IMR-90 (cell line): Measurements from ENCODE around the gene SH2D1B. TPM values are rescaled to one million over a fixed set of nuclear protein-coding genes. Genes with fewer than 3 reads are reported as not detected.
"Not testable (repeated sequence)": the region's sequence is repeated elsewhere in the genome, so short reads cannot be mapped to it uniquely, and the experiment has no call there.

Experiments used
- ATAC-seq: fragments of 200-7000 bp; cut with Tn5 transposase; 2 replicates; pipeline ENCODE4 v1.9.1; 2020; ENCODE audit warnings: low read depth, mild to moderate bottlenecking, moderate library complexity
- BruUV-seq: library from RNA; stranded (reverse); fragments of 400-500 nt; replicated peaks from 2 replicates; lab custom pipeline; 2021; lab: Mats Ljungman, UMichigan
- CTCF ChIA-PET: fragments of 300-600 bp; formaldehyde crosslinking; extraction: SDS; loops from one replicate; lab custom pipeline; 2021; ENCODE audit warnings: antibody characterized with exemption; lab: Yijun Ruan, JAX
- POLR2A ChIA-PET: fragments of 300-600 bp; sonication (Branson Sonifier 250); formaldehyde crosslinking; loops from one replicate; lab custom pipeline; 2022; ENCODE audit warnings: antibody characterized with exemption; ENCODE audit not compliant: unreplicated experiment; lab: Charles Lee
- DNase-seq: peaks from one replicate; pipeline ENCODE4 v3.0.0; 2013
- H2AFZ ChIP-seq: replicated peaks from 2 replicates; pipeline ENCODE3; 2013; ENCODE audit warnings: low read length, mild to moderate bottlenecking; ENCODE audit not compliant: poor library complexity
- H2AK5ac ChIP-seq: 2 replicates; pipeline ENCODE4 v1.6.1; 2013; ENCODE audit warnings: low read depth, low read length, inconsistent platforms
- H2AK9ac ChIP-seq: replicated peaks from 2 replicates; pipeline ENCODE3; 2013; ENCODE audit warnings: mild to moderate bottlenecking, low read depth, low read length, moderate library complexity; ENCODE audit not compliant: poor library complexity
- H2BK120ac ChIP-seq: 2 replicates; pipeline ENCODE4 v1.6.1; 2013; ENCODE audit warnings: low read depth, low read length, inconsistent platforms
- H2BK15ac ChIP-seq: 3 replicates; pipeline ENCODE4 v1.6.1; 2013; ENCODE audit warnings: low read depth, low read length, inconsistent platforms
- H2BK20ac ChIP-seq: 2 replicates; pipeline ENCODE4 v1.6.1; 2013; ENCODE audit warnings: low read depth, mild to moderate bottlenecking, inconsistent platforms, low read length, moderate library complexity
- H2BK5ac ChIP-seq: 2 replicates; pipeline ENCODE4 v1.6.1; 2013; ENCODE audit warnings: mild to moderate bottlenecking, low read depth, low read length, inconsistent platforms; ENCODE audit not compliant: poor library complexity, severe bottlenecking
- H3K14ac ChIP-seq: replicated peaks from 2 replicates; pipeline ENCODE4 v1.6.1; 2013; ENCODE audit warnings: low read depth, low read length, inconsistent platforms
- H3K18ac ChIP-seq: 2 replicates; pipeline ENCODE4 v1.6.1; 2013; ENCODE audit warnings: low read depth, low read length, control low read depth
- H3K23ac ChIP-seq: 2 replicates; pipeline ENCODE4 v1.6.1; 2013; ENCODE audit warnings: low read depth, low read length, inconsistent platforms
- H3K27ac ChIP-seq: 2 replicates; pipeline ENCODE4 v1.5.1; 2013; ENCODE audit warnings: mild to moderate bottlenecking, control low read depth, low read length; ENCODE audit not compliant: insufficient read depth
- H3K27me3 ChIP-seq: 2 replicates; pipeline ENCODE4 v1.6.1; 2013; ENCODE audit warnings: low read length; ENCODE audit not compliant: control insufficient read depth, insufficient read depth
- H3K36me3 ChIP-seq: 2 replicates; pipeline ENCODE4 v1.6.1; 2013; ENCODE audit warnings: low read length, mixed read lengths; ENCODE audit not compliant: control insufficient read depth, insufficient read depth
- H3K4ac ChIP-seq: 2 replicates; pipeline ENCODE4 v1.6.1; 2013; ENCODE audit warnings: low read depth, low read length, inconsistent platforms
- H3K4me1 ChIP-seq: 2 replicates; pipeline ENCODE4 v1.6.1; 2013; ENCODE audit warnings: low read length, mixed read lengths; ENCODE audit not compliant: control insufficient read depth, insufficient read depth
- H3K4me2 ChIP-seq: 2 replicates; pipeline ENCODE4 v1.6.1; 2013; ENCODE audit warnings: low read depth, mild to moderate bottlenecking, control low read depth, low read length, moderate library complexity
- H3K4me3 ChIP-seq: 2 replicates; pipeline ENCODE4 v1.5.1; 2013; ENCODE audit warnings: low read depth, mild to moderate bottlenecking, control low read depth, low read length, moderate library complexity; ENCODE audit not compliant: insufficient read depth
- H3K56ac ChIP-seq: 2 replicates; pipeline ENCODE4 v1.6.1; 2013; ENCODE audit warnings: low read length, inconsistent platforms; ENCODE audit not compliant: insufficient read depth; ENCODE audit errors: extremely low read depth
- H3K79me1 ChIP-seq, 2 experiments: 2 replicates each; pipeline ENCODE4 v1.6.1; 2013; ENCODE audit warnings: low read length in 2 of 2, inconsistent platforms in 1 of 2, low read depth in 1 of 2
- H3K9ac ChIP-seq: 2 replicates; pipeline ENCODE4 v1.6.1; 2013; ENCODE audit warnings: low read depth, low read length, control low read depth
- H3K9me1 ChIP-seq: 2 replicates; pipeline ENCODE4 v1.6.1; 2013; ENCODE audit warnings: low read length, inconsistent platforms; ENCODE audit not compliant: insufficient read depth
- H3K9me3 ChIP-seq: 2 replicates; pipeline ENCODE4 v1.6.1; 2013; ENCODE audit warnings: low read length; ENCODE audit not compliant: control insufficient read depth, insufficient read depth
- H4K20me1 ChIP-seq: 2 replicates; pipeline ENCODE4 v1.6.1; 2013; ENCODE audit warnings: low read length, inconsistent platforms; ENCODE audit not compliant: insufficient read depth
- H4K5ac ChIP-seq: 2 replicates; pipeline ENCODE4 v1.6.1; 2013; ENCODE audit warnings: mild to moderate bottlenecking, low read depth, low read length, control low read depth
- H4K8ac ChIP-seq, 2 experiments: 2 replicates each; pipeline ENCODE4 v1.6.1; 2013; ENCODE audit warnings: low read depth in 2 of 2, low read length in 2 of 2, control low read depth in 1 of 2, inconsistent platforms in 1 of 2
- H4K91ac ChIP-seq: 2 replicates; pipeline ENCODE4 v1.6.1; 2013; ENCODE audit warnings: low read depth, low read length, inconsistent platforms; ENCODE audit not compliant: insufficient read depth
- CEBPB ChIP-seq: IDR thresholded peaks from 2 replicates; pipeline ENCODE4 v1.6.1; 2012; ENCODE audit warnings: low read depth, low read length, improper control_type of control experiment
- RAD21 ChIP-seq: IDR thresholded peaks from 2 replicates; pipeline ENCODE4 v1.6.1; 2012; ENCODE audit warnings: low read length, improper control_type of control experiment
- SMC3 ChIP-seq: fragments of 150-350 bp; IDR thresholded peaks from 2 replicates; pipeline ENCODE4 v1.6.1; 2016; ENCODE audit warnings: low read depth, mild to moderate bottlenecking, antibody characterized with exemption, low read length, moderate library complexity
- WGBS, 2 experiments: methylation state at CpG; one replicate each; pipeline versions ENCODE4 v1.1.5 to v1.1.7; 2013; ENCODE audit warnings: missing lambda C conversion rate in 2 of 2; ENCODE audit not compliant: insufficient read length in 1 of 2; ENCODE audit errors: extremely low coverage in 2 of 2; 5-methylcytosine and 5-hydroxymethylcytosine counted together
- dilution Hi-C: fragments of 300-500 bp; cut with HindIII; formaldehyde crosslinking; loops from one replicate; pipeline ENCODE4 v1.14.3; 2018; ENCODE audit warnings: low sequenced_read_pairs; ENCODE audit not compliant: unreplicated experiment
- in situ Hi-C: fragments of 300-500 bp; cut with MboI; formaldehyde crosslinking; loops from 3 replicates; pipeline ENCODE4 v1.14.3; 2019; ENCODE audit warnings: low sequenced_read_pairs, inconsistent platforms, mixed read lengths
- intact Hi-C: fragments of 100-400 bp; cut with micrococcal nuclease; formaldehyde crosslinking; loops from 2 replicates; pipeline ENCODE4 v1.10.0; 2022
- polyA plus RNA-seq, 3 experiments: library from polyadenylated mRNA; depleted of rRNA; stranded (reverse); fragments of >200 nt; gene quantifications; 2 replicates each; pipeline ENCODE4 v1.2.3, GENCODE V29; 2012; ENCODE audit warnings: low replicate concordance in 1 of 3
- total RNA-seq: library from RNA; depleted of rRNA; stranded (reverse); fragments of >200 nt; gene quantifications from 2 replicates; pipeline ENCODE4 v1.2.3, GENCODE V29; 2012

SH2D1B gene
- total and polyA plus RNA-seq, 2 of the 4 experiments (the other 2 are of a cell fraction), result 0.03 to 0.18 TPM

DNA sequence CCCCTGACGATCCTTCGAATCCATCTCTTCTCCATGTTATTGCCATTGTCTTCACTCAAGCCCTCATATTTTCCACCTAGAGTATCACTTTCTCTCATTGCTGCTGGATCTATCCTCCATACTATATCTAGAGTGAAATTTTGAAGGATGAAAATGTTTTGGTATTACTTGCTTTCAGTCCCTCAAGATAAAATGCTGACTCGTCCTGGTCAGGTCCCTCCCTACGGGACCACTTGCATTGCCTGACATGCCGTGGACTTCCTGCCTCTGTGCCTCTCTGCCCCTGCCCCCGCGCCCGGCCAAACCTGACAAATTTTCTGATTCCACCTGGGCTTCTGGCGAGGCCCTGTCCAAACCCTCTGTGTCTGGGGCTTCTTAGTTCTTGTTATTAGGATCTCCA is 58.9 kb downstream of the SH2D1B start:
- H4K91ac ChIP-seq, result no peak overlapping the region
- H3K27ac ChIP-seq, result no peak overlapping the region
- peaks cover 5% of the 10 kb centered on the region; the same call in 1 of the 2 replicates for H3K9me1 ChIP-seq
- H3K27me3 ChIP-seq, result no peaks in the 10 kb centered on the region
- no peak overlapping the region for H2AK9ac ChIP-seq
- no peak overlapping the region for H3K23ac ChIP-seq
- no peak overlapping the region for H2AFZ ChIP-seq
- no peak overlapping the region for H3K9ac ChIP-seq
- H2BK20ac ChIP-seq, result no peak overlapping the region
- H4K5ac ChIP-seq, result no peak overlapping the region
- no TSS peak for BruUV-seq
- ChIA-PET POLR2A (no interaction called here), CTCF (no interaction called here)
- ATAC-seq (no peak), DNase-seq (no peak)
- no peaks in the 10 kb centered on the region for H3K79me1 ChIP-seq
- H3K4me1 ChIP-seq, result 0 out of 2 replicates have a peak, but pooled peaks cover 4% of the 10 kb centered on the region
- 50% methylated on average over 1 of the region's 9 CpGs; no CpG with 5 or more reads in 1 of the 2 experiments for WGBS, 2 experiments
- H3K9me3 ChIP-seq, result no peaks in the 10 kb centered on the region
- no peak overlapping the region for H4K8ac ChIP-seq
- H3K4me2 ChIP-seq, result no peak overlapping the region
- dilution Hi-C loops (no loop called here), in situ Hi-C loops (no loop called here), intact Hi-C loops (no loop called here)
- no peak overlapping the region for H3K14ac ChIP-seq
- no peak overlapping the region for H3K18ac ChIP-seq
- no peaks in the 10 kb centered on the region for H3K36me3 ChIP-seq
- no peak overlapping the region for H2BK5ac ChIP-seq
- no peak overlapping the region for H2BK15ac ChIP-seq
- H3K56ac ChIP-seq, result no peak overlapping the region
- H3K4ac ChIP-seq, result no peak overlapping the region
- H2BK120ac ChIP-seq, result no peak overlapping the region
- no peaks in the 10 kb centered on the region for H4K20me1 ChIP-seq
- H3K4me3 ChIP-seq, result no peak overlapping the region
- H2AK5ac ChIP-seq, result no peak overlapping the region
- TF ChIP-seq CEBPB (no peak), RAD21 (no peak), SMC3 (no peak)

DNA sequence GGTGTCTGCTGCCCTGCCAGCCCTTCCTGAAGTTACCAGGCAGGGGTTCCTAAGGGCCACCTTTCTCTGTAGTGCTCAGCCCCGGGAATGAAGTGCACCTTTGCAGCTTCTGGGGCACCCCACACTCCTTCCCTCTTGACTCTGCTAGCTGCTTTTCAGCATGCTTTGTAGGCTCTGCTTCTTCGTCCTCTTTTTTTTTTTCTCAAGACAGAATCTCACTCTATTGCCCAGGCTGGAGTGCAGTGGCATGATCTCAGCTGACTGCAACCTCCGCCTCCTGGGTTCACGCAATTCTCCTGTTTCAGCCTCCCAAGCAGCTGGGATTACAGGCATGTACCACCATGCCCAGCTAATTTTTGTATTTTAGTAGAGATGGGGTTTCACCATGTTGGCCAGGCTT is 60.1 kb downstream of the SH2D1B start:
- 83% methylated on average over 1 of the region's 4 CpGs; no CpG with 5 or more reads in 1 of the 2 experiments for WGBS, 2 experiments
- H2AFZ ChIP-seq, H3K14ac ChIP-seq, H3K9ac ChIP-seq, H2BK120ac ChIP-seq, dilution Hi-C loops, H3K4me1 ChIP-seq, H3K4ac ChIP-seq, H2AK9ac ChIP-seq, H3K4me2 ChIP-seq, POLR2A ChIA-PET, in situ Hi-C loops, H3K36me3 ChIP-seq, H4K8ac ChIP-seq, H3K4me3 ChIP-seq, H3K18ac ChIP-seq, H4K91ac ChIP-seq, H3K56ac ChIP-seq, intact Hi-C loops, H4K5ac ChIP-seq, H4K20me1 ChIP-seq, H3K27me3 ChIP-seq, H3K9me3 ChIP-seq, H3K79me1 ChIP-seq, DNase-seq, H2BK5ac ChIP-seq, H3K27ac ChIP-seq, H3K23ac ChIP-seq, ATAC-seq, H2AK5ac ChIP-seq, H2BK20ac ChIP-seq, H2BK15ac ChIP-seq, H3K9me1 ChIP-seq, BruUV-seq: not testable (repeated sequence)
- CTCF ChIA-PET, result interaction anchor here (0.6 kb wide), 2 partner anchors 206 to 505 kb away, joined by 3 to 4 read pairs; no protein-coding TSS in a partner anchor
